ENCODE results near the gene RNF144B. TPM values are rescaled to one million over a fixed set of nuclear protein-coding genes. Genes with fewer than 3 reads are reported as not detected.

RNF144B gene
- 53.2 TPM for total RNA-seq (2013)
- 10 to 100 TPM; 25.6 to 31.0 (median 27.9) TPM for polyA plus RNA-seq
- 26.9 and 34.9 TPM in 2 replicates for polyA minus RNA-seq
- 51.2 to 1,348 (median 142) reads per million in 11 experiments for total RNA-seq

GRCh38 chr6:18387061-18387721 is at the start of gene RNF144B:
Gene RNF144B, plus strand, starts transcription at chr6:18387350. Its CDS starts 12,185 bp downstream, at chr6:18399535.
- Mint-ChIP-seq H3K9me3 (peaks cover 0 to 4% (median 1%) of the 10 kb centered on the region in 7 donors), H3K27me3 (ENCODE audit: low read depth in 3 of 3) (peaks cover 0 to 3% (median 2%) of the 10 kb centered on the region in 3 donors), H3K4me3 (peak within 1 kb of the TSS; percentile 93 to 99), H3K36me3 (peaks cover 9 to 19% of the 10 kb centered on the region in 2 donors), H3K4me1 (peaks cover 44% of the 10 kb centered on the region), H3K27ac (peak within 1 kb of the TSS; percentile 92 to 98 (median 97))
- Histone ChIP-seq H4K20me1 (ENCODE audit: insufficient read depth, low read length) (peaks cover 22% of the 10 kb centered on the region), H3K9ac (ENCODE audit: insufficient read depth, low read length, poor library complexity, severe bottlenecking) (peak within 1 kb of the TSS; percentile 68), H3K4me1 (ENCODE audit: control insufficient read depth in 1 of 2, insufficient read depth in 2 of 2, low read length in 2 of 2) (peaks cover 34 to 40% of the 10 kb centered on the region in 2 donors), H3K27ac (ENCODE audit: low read depth in 1 of 2, low read length in 2 of 2) (peak within 1 kb of the TSS; percentile 85 to 89), H3K27me3 (ENCODE audit: control insufficient read depth in 2 of 2, insufficient read depth in 2 of 2, low read length in 2 of 2) (no peaks in the 10 kb centered on the region), H3K4me2 (replicated peaks; ENCODE audit: extremely low read depth, low read length, poor library complexity, severe bottlenecking) (peak within 1 kb of the TSS; percentile 96), H3K4me3 (replicated peaks in 1 of 3; ENCODE audit: low read depth in 2 of 3, low read length in 3 of 3) (peak within 1 kb of the TSS; percentile 88 to 90 (median 89)), H3K9me3 (replicated peaks in 1 of 2; ENCODE audit: control insufficient read depth in 1 of 2, insufficient read depth in 1 of 2, low read length in 2 of 2) (no peaks in the 10 kb centered on the region), H3K79me2 (ENCODE audit: insufficient read depth, low read length) (peaks cover 51% of the 10 kb centered on the region), H2AFZ (ENCODE audit: insufficient read depth, low read depth, low read length, poor library complexity, severe bottlenecking) (peak within 1 kb of the TSS; percentile 79), H3K36me3 (replicated peaks in 1 of 2; ENCODE audit: control insufficient read depth in 1 of 2, insufficient read depth in 2 of 2, low read length in 2 of 2) (no peaks in the 10 kb centered on the region)
- 2% methylated on average over 38 of the region's 40 CpGs for WGBS (ENCODE audit: insufficient coverage)
- intact Hi-C loops (cut with micrococcal nuclease) = loop anchor here (2.0 to 10.0 kb wide), 4 partner anchors 48 to 122 kb away; partner anchors contain the start of gene DEK (in 1 of the 2)
- no peak for TF ChIP-seq CTCF (IDR thresholded peaks at IDR 0.05)
- DNase-seq = peak; percentile 74 to 87 (median 77)

DNA sequence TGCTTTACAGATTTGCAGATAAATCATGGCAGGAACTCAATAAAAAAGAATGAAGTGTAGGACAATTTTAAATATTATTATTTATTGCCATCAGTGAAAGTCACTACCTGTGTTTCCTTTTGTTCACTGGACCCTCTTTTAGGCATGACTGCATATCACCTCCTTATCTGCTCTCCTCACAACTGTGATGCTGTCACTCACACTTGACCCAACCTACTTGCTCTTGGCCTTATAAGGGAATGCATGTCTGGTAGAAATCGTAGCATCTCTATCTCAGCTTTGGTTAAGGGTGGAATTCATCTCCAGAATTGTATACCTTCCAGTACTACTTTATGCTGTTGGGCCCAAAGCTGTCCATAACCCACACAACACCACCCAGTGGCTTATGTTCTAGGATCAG is 47.6 kb upstream of the RNF144B start:
- H3K27ac Mint-ChIP-seq = no peak overlapping the region
- Histone ChIP-seq H3K9me3 (replicated peaks in 1 of 2; ENCODE audit: control insufficient read depth in 1 of 2, insufficient read depth in 1 of 2, low read length in 2 of 2) (no peaks in the 10 kb centered on the region), H3K36me3 (replicated peaks in 1 of 2; ENCODE audit: control insufficient read depth in 1 of 2, insufficient read depth in 2 of 2, low read length in 2 of 2) (no peaks in the 10 kb centered on the region), H3K27me3 (ENCODE audit: control insufficient read depth in 2 of 2, insufficient read depth in 2 of 2, low read length in 2 of 2) (no peaks in the 10 kb centered on the region), H2AFZ (ENCODE audit: insufficient read depth, low read depth, low read length, poor library complexity, severe bottlenecking) (no peak overlapping the region), H4K20me1 (ENCODE audit: insufficient read depth, low read length) (no peaks in the 10 kb centered on the region), H3K4me1 (ENCODE audit: control insufficient read depth in 1 of 2, insufficient read depth in 2 of 2, low read length in 2 of 2) (peaks cover 12 to 17% of the 10 kb centered on the region in 2 donors), H3K79me2 (ENCODE audit: insufficient read depth, low read length) (no peaks in the 10 kb centered on the region), H3K4me2 (replicated peaks; ENCODE audit: extremely low read depth, low read length, poor library complexity, severe bottlenecking) (no peak overlapping the region), H3K9ac (ENCODE audit: insufficient read depth, low read length, poor library complexity, severe bottlenecking) (no peak overlapping the region), H3K4me3 (replicated peaks in 1 of 3; ENCODE audit: low read depth in 2 of 3, low read length in 3 of 3) (no peak overlapping the region), H3K27ac (ENCODE audit: low read depth in 1 of 2, low read length in 2 of 2) (no peak overlapping the region)
- DNase-seq = no peak
- no peak overlapping the region for H3K4me3 Mint-ChIP-seq
- H3K4me1 Mint-ChIP-seq = peaks cover 18% of the 10 kb centered on the region
- TF ChIP-seq CTCF (IDR thresholded peaks at IDR 0.05) = no peak
- H3K36me3 Mint-ChIP-seq = no peaks in the 10 kb centered on the region
- H3K27me3 Mint-ChIP-seq (ENCODE audit: low read depth in 3 of 3) = peaks cover 1 to 4% (median 1%) of the 10 kb centered on the region in 3 donors
- H3K9me3 Mint-ChIP-seq = peaks cover 0 to 2% (median 0%) of the 10 kb centered on the region in 7 donors
- intact Hi-C loops (cut with micrococcal nuclease) = loop anchor here in 1 of 2 donors (10.0 kb wide), 1 partner anchor 155 kb away; no protein-coding TSS in a partner anchor
- WGBS (ENCODE audit: insufficient coverage) = no CpG with 5 or more reads among the region's 1 CpG
